HuH-7.5 (cell line): ENCODE results near the gene DLX3.

ENCODE experiments used
- DNase-seq: peaks from one replicate; pipeline ENCODE4 v3.0.0; 2011; ENCODE audit warnings: low spot score

Gene DLX3

DNA sequence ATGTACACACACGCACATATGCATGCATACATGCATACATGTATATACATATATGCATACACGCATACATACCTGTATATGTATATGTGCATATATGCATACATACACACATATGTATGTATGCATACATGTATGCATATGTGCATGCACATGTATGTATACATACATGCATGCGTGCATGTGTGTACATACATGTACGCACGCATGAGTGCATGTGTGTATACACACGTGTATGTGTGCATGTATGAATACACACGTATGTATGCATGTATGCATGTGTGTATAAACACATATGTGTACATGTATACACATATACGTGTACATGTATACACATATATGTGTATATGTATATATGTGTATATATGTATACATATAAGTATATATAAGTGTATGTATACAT lies 28.5 kb upstream of the DLX3 start:
- DNase-seq, result no peak

DNA sequence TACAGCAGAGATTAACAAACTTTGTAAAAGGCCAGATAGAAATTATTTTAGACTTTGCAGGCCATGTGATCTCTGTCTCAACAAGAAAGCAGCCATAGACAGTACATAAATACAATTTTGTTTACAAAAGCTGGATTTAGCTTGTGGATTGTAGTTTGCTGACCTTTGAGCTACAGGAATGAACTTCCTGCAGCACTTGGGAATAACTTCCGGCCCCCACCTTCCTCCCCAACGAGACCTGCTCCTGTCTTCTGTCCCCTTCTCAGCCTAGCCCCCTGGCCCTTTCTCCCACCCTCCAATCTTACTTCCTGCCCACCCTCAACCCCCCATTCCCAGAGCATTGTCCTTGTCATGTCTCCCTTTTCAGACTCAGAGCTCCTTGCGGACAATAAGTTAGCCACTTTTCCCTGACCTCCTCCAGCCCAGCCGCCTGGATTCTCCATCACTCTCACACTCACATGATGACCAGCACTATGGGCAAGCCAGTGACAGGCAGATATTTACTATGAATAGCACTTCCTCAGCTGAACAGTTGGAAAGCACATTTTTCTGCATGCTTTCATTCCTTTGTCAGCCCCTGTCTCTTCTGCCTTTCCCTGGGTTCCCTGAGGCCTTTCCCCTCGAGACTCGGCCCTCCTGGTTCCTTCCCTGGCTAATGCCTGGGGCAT lies 27.6 kb upstream of the DLX3 start:
- DNase-seq, result no peak

DNA sequence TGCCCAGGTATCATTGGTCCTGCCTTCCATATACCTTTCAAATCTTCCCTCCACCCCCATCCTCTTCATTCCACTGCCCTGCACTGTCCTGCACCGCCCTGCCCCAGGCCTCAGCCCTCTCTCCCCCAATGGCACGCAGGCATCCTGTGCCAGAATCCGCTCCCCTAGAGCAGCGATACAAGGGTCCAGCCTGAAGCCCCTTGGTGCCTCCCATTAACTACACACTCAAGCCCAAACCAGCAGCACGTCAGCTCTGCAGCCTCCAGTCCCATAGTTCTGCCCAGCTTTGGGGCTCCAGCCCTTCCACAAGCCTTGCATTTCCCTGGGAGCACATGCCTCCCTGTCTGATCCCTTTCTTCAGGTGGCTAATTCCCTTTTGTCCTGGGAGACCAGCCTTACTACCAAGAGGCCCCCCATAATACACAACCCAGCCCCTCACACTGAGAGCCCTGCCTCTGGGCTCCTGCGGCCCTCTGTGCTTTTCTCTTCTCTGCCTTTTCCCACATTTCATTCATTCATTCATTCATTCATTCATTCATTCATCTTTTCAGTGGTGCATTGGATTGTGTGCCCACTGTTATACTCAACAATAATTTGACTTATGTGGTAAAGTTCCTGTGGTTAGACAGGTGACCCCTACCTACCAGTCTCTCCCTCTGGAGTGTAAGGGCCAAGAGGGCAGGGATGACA lies 26.8 kb upstream of the DLX3 start:
- no peak for DNase-seq

DNA sequence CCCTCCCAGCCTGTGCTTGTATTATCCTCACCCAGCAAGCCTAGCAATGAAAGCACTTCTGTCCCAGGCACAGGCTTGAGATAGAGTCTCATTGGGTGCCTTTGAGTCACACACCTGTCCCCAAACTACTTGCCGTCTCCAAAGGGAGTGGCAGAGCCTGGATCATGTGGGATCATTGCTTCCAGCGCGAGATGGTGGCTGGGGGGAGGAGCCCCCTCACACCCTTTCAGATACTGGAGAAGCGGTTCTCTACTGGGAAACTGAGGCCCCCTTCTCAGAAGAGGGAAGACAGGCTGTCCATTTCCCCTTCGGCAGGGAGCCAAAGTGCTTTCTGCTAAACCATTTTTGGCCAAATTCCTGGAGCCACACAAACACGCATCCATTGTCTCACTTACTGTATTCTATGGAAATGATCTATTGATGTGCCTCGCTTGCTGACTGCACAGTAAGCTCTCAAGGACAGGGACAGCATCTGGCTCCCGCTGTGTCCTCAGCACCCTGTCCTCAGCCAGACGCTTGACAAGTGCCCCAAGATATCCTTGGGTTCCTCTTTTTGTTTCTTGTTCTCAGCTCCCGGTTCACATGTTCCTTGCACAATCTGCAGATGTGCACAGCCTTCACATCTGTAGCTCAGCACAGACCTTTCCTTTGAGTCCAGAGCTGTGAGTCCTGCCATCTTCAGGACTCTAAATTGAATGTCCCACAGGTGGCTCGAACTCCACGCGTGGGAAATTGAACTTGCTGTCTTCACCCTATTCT lies 26.0 kb upstream of the DLX3 start:
- DNase-seq, result no peak

DNA sequence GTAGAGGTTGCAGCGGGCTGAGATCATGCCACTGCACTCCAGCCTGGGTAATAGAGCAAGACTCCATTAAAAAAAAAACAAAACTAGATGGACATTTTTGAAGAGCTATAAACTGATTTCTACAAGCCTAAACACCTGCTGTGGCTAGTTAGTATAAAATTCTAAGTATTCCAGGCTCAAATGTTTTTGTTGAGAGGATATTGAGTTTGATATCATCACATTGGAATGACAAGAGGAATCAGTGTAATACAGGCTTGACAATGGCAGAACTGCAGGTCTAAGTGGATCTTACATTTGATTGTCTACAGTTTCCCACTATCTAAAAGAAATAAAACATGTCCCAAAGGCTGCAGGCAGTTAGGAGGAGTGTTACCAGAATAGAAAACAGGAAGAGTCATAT lies 23.9 kb upstream of the DLX3 start:
- DNase-seq, result no peak

DNA sequence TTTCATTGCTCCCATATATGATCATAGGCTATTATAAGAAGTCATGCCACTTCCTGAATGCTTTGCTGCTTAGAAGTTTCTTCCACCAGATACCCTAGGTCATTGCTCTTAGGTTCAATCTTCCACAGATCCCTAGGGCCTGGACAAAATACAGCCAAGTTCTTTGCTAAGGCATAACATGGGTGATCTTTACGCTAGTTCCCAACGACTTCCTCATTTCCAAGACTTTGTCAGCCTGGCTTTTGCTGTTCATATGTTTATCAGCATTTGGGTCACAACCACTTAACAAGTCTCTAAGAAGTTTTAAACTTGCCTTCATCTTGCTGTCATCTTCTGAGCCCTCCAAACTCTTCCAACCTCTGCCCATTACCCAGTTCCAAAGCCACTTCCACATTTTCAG lies 20.1 kb upstream of the DLX3 start:
- no peak for DNase-seq

DNA sequence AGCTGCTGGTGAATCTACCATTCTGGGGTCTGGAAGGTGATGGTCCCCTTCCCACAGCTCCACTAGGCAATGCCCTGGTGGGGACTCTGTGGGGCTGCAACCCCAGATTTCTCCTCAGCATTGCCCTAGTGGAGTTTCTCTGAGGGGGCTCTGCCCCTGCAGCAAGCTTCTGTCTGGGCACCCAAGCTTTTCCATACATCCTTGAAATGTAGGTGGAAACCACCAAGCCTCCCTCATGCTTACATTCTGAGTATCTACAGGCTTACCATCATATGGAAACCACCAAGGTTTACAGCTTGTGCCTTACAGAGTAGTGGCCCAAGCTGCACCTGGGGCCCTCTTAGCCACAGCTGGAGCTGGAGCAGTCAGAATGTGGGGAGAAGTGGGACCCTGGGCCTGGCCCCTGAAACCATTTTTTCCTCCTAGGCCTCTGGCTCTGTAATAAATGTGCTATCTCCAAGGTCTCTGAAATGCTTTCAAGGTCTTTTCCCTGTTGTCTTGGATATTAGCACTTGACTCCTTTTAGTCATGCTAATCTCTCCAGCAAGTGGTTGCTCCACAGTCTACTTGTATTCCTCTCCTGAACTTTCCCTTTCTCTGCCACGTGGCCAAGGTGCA lies 19.6 kb upstream of the DLX3 start:
- DNase-seq, result no peak

DNA sequence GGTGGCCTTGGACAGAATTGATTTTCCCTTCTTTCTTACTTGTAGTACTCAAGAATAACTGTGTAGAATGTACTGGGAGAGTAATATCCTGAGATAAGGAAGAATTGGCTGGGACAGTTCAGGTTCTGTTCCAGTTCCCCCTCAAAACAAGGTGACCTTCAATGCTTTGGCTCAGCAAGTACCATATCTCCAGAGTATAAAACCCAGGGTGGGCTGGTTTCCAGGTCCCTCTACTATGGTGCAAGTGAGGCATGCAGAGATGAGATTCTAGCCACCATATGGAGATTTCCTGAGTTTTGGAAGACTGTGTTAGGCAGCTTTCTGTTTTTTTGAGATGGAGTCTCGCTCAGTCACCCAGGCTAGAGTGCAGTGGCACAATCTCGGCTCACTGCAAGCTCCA lies 18.1 kb upstream of the DLX3 start:
- DNase-seq, result no peak

DNA sequence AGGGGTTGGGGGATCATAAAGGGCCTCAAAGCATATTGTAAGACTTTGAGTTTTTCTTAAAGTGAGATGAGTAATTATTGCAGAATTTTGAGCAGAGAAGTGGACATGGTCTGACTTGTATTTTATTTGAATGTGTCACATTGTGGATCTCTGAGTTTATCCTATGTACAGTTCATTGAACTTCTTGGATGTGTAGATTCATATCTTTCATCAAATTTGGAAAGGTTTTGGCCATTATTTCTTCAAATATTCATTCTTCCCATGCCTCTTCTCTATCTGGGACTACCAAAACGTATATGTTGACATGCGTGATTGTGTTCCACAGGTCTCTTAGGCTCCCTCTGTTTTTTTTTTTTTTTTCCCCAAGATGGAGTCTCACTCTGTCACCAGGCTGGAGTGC lies 14.3 kb upstream of the DLX3 start:
- DNase-seq, result no peak

DNA sequence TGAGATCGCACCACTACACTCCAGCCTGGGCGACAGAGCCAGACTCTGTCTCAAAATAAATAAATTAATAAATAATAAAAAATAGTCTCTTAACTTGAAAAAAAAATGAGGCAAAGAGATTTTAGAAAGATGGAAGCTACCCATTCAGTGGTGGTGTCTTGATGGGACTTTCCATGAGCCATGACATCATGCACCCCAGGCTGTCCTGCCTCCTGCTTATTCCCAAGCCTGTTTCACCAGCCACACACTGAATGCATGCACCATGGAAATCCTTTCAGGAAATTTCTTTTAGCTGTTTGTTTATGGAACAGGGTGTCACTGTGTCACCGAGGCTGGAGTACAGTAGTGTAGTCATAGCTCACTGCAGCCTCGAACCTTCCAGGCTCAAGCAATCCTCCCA lies 8.9 kb upstream of the DLX3 start:
- no peak for DNase-seq

DNA sequence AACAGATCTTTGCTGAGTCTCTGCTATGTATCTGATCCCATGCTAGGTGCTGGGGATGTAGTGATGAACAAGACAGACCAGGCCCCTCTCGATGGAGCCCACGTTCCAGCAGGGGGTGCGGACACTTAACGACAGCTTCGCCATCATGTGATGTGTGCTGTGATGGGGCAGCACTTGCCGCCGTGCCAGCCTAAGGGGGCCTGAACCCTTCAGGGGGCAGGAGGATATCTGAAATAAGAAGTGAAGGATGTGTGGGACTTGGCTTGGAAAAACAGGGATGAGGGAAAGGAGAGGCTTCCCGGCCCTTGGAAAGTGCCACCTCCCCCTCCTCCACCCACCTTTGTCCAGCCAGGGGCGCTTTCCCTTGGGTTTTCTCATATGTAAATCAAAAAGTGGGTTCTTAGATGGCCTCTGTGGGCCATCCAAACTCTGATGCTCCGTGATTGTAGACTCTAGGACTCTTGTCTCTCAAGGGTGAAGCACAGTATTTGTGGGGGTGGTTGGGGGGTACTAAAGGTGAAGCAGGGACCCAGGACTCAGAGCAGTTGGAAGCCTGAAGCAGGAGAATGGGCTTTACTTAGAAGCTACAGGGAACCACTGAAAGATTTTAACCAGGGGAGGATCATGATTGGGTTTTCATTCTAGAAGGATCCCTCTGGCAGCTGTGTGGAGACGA lies 4.0 kb upstream of the DLX3 start:
- no peak for DNase-seq

DNA sequence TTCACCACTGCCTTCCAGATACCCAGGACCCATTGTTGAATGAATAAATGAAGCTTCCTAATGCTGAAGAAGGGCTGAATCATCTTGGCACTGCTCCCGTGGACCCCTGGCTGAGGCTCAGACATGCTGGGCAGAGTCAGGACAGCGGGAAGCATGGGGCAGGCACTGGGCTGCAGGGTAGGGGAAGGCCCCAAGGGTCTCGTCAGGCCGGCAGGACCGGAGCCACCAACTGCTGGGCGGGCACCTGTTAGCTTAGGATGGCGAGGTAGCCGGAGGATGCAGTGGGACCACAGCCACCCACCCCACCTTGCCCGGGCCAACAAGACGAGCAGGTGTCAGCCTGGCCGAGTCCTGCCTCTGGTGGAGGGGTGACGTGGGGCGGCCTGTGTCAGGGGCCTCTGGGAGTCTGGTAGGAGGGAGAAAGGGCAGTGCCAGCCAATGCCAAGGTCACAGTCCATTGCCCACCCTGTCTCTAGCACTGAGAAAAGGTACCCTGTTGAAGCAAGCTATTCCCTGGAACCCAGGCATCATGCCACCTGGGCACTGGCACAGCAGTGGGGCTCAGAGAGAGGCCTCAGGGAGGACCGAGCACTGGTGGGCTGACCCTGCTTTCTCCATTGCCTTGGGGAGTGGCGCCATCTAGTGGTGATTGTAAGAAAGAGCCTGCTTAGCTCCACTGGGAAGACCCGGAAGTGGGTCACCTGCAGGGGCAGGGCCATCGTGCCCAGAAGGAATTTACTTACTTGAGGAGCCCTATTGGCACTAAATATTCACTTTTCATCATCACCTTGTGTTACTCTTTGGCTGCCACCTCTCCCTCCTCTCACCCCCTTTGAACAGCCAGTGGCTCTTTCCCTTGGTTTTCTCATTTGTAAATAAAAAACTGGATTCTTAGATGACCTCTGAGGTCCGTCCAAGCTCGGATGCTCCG lies 3.0 kb upstream of the DLX3 start:
- peak; percentile 79 for DNase-seq

DNA sequence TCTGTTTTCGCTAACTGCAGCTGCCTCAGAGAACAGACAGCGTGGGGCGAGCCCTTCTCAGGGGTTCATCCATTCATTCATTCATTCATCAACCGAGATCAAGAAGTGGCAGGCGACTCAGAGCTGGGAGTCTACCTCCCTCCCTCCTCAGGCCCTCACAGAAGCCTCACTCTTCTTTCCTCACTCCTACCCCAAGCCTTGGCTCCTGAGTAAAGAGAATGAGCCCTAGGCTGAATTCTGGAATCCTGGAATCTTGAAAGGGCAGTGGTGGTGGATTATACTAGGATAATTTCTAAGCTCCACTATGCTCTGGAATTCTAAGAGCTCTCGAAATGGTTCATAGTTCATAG lies 2.3 kb upstream of the DLX3 start:
- DNase-seq, result no peak

DNA sequence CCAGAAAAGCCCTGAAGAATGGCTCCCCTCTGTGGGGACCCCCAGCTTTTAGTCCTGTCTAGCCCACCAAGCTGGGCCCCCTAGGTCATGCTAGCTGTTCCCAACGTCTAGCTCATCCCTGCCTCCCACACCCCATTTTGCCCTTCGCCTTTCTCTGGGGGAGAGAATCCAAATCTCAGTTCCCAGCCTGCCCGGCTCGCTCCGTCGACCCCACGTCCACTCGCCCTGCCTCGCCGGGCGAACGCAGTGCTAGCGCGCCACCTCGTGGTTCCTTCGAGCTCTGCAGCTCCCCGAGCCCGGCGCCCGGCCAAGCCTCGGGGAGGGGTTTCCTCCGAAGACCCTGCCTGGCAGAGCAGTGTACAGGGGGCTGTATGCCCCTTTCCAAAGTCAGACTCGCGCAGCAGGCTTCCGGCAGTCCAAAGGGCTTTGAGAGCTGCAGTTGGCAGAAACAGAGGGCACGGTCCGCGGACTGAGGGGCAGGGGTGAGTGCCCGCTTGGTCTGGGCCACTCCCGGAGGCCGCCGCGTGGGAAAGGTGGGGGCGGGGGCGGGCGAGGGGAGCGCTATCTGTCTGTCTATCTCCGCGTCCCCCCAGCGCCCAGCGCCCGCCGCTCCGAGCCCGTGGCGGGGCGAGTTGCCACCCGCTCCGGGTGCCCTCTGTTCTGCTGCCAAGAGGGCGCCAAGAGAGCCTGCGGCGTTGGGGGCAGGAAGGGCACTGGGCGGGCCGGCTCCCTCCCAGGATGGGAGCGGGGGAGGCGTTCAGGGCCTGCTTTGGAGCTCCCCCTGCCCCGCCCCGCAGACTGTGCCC lies 1.7 kb upstream of the DLX3 start:
- peak; percentile 72 for DNase-seq

DNA sequence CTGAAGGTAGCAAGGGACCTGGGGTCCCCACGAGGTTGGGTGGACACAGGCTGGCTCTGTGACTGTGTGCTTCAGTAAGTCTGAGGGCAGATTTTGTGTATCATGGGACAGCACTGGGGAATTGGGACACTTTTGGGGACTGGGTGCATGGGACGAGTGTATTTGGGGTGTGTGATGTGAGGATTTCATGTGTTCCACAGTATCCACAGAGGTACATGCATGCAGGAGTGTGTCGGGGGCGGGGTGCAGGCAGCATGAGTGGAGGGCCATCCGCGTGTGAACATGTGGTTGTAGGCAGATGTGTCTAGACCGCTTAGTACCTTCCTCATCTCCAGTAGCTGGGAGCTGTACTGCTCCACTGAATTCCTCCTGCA lies 1.1 kb upstream of the DLX3 start:
- no peak for DNase-seq

DNA sequence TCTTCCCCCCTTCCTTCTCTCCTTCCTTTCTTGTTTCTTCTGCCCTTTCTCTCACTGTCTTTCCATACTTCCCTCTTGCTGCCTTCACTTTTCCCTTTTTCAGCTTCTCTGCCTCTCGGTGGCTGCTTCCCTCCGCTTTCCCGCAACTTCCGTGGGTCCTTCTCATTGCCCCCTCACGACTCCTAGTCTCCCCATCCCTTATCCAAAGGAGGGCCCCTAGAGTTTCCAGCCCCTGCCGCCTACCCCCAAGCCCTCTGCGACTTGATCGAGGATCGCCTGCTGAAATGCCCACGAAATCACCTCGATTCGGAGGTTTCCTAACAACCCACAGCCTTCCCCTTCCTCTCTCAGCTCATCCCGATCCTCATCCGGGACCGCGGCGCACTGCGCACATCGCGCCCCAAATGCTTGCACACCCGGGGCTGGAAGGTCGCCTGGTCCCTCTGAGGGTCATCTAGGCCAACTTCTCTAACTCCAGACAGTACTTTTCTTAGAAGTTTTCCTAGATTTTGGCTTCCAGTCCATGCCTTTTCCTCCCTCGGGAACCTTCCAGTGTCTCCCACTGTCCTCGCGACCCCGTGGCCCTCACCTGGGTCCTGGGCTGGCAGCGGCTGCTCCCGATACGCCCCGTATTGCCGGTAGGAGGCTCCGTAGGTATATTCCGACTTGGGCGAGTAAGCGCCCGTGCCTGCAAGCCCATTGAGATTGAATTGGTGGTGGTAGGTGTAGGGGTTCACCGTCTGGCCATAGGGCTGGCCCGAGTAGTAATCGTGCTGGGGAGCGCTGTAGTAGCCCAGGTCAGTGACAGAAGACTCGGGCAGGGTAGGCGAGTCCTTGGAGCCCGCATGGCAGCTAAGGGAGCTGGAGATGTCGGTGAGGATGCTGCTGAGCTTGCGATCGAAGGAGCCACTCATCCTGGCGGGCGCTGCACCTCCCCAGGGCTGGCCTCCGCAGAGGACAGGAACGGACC lies 654 bp downstream of the DLX3 start:
- no peak for DNase-seq

DNA sequence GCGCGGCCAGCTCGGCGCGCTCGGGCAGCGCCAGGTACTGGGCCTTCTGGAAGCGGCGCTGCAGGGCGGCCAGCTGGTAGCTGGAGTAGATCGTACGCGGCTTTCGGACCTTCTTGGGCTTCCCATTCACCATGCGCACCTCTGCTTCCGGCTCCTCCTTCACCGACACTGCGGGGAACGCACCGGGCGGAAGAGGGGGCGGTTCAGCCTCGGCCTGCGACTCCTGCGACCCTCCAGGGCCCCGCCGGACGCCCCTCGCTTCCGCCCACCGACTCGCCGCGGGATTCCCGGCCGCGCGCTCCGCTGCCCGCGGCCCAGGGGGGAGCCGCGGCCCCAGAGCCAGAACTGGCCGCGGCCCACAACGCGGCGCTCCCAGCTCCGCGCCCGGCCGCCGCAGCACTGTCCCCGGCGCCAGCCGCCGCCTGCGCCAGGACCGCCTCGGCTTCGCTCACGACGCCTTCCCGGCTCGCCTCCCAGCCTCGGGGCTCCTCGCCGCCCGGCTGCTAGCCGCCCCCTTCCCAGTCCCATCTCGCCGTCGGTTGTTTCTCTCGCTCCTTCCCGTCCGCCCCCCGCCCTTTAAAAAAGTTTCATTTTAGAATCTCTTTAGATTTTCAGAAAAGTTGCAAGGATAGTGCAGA lies 1.5 kb downstream of the DLX3 start:
- no peak for DNase-seq

DNA sequence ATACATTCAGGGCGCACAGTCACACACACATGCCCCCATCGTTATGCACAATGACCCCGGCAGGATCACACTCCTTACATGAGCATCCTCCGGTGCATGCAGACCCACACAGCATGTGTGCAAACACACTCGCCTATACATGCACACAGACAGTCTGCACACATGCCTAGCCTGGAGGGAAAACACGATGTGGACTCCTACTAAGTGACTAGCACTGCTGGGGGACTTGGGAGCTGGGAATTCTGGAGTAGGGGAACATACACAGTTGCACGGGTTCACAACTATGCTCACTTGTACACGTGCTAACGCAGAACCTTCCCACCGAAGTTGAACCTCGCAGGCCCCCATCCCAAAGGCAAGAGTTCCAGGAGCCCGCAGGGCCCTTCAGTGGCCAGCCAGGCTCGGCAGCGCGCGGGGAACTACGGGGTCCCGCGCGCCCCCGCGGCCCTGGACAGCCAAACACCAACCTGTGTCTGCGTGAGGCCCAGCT lies 2.0 kb downstream of the DLX3 start:
- DNase-seq, result no peak
